HepG2 (cell line): Measurements from ENCODE around the gene PRM2. TPM values are rescaled to one million over a fixed set of nuclear protein-coding genes. Genes with fewer than 3 reads are reported as not detected.

Source experiments
- CHD2 ChIP-seq: IDR thresholded peaks from 2 replicates; pipeline ENCODE4 v1.6.1; 2011; ENCODE audit warnings: low read depth, low read length, improper control_type of control experiment
- GATA4 ChIP-seq: sonication (generic); IDR thresholded peaks from 2 replicates; pipeline ENCODE4 v1.6.1; 2016; ENCODE audit warnings: antibody characterized with exemption, low read depth, borderline replicate concordance
- KDM3A ChIP-seq: IDR thresholded peaks from 2 replicates; pipeline ENCODE4 v1.6.1; 2018; ENCODE audit warnings: low read depth, missing compliant biosample characterization
- MAX ChIP-seq: IDR thresholded peaks from 2 replicates; pipeline ENCODE4 v1.6.1; 2012; ENCODE audit warnings: inconsistent platforms
- NCOA5 ChIP-seq: sonication (generic); formaldehyde crosslinking; IDR thresholded peaks from 2 replicates; pipeline ENCODE4 v1.4.0; 2020; ENCODE audit warnings: missing genetic modification reagents
- RCOR2 ChIP-seq: IDR thresholded peaks from 2 replicates; pipeline ENCODE4 v1.6.1; 2016; ENCODE audit warnings: missing biosample characterization, missing genetic modification reagents
- RFX5 ChIP-seq: IDR thresholded peaks from 2 replicates; pipeline ENCODE4 v1.6.1; 2011; ENCODE audit warnings: low read depth, low read length, improper control_type of control experiment
- SNAPC2 ChIP-seq: sonication (generic); formaldehyde crosslinking; IDR thresholded peaks from 2 replicates; pipeline ENCODE4 v1.8.1; 2022; ENCODE audit warnings: mild to moderate bottlenecking, missing genetic modification reagents
- SP1 ChIP-seq, 2 experiments: fragments of 450-650 bp in 1 of 2; sonication (generic) in 1 of 2; formaldehyde crosslinking in 1 of 2; IDR thresholded peaks; 2 replicates each; pipeline versions ENCODE4 v1.4.0 to v1.6.1; 2016 to 2020; ENCODE audit warnings: missing genetic modification reagents in 1 of 2
- STAG1 ChIP-seq: sonication (generic); formaldehyde crosslinking; IDR thresholded peaks from 2 replicates; pipeline ENCODE4 v1.4.0; 2020; ENCODE audit warnings: missing genetic modification reagents
- ZBTB33 ChIP-seq: sonication (generic); formaldehyde crosslinking; IDR thresholded peaks from 2 replicates; pipeline ENCODE4 v1.4.0; 2020; ENCODE audit warnings: missing genetic modification reagents
- ZFYVE20 ChIP-seq: sonication (generic); formaldehyde crosslinking; IDR thresholded peaks from 2 replicates; pipeline ENCODE4 v1.8.0; 2023; ENCODE audit warnings: low read depth, mild to moderate bottlenecking, moderate library complexity, missing genetic modification reagents, borderline replicate concordance
- ZHX2 ChIP-seq, 2 experiments: sonication (generic) in 1 of 2; formaldehyde crosslinking in 1 of 2; IDR thresholded peaks; 2 replicates each; pipeline versions ENCODE4 v1.6.1 to v1.9.0; 2014 to 2022; ENCODE audit warnings: antibody characterized with exemption in 1 of 2, borderline replicate concordance in 1 of 2, inconsistent platforms in 1 of 2, low read depth in 1 of 2, missing genetic modification reagents in 1 of 2
- ZNF432 ChIP-seq: sonication (generic); formaldehyde crosslinking; IDR thresholded peaks from 2 replicates; pipeline ENCODE4 v1.5.0; 2020; ENCODE audit warnings: missing genetic modification reagents, mild to moderate bottlenecking, borderline replicate concordance
- ZNF598 ChIP-seq: sonication (generic); formaldehyde crosslinking; IDR thresholded peaks from 2 replicates; pipeline ENCODE4 v1.5.1; 2020; ENCODE audit warnings: mild to moderate bottlenecking, missing genetic modification reagents, borderline replicate concordance
- ZNF768 ChIP-seq: sonication (generic); formaldehyde crosslinking; IDR thresholded peaks from 2 replicates; pipeline ENCODE4 v1.4.0; 2020; ENCODE audit warnings: missing genetic modification reagents
- ZNF773 ChIP-seq: sonication (generic); formaldehyde crosslinking; IDR thresholded peaks from 2 replicates; pipeline ENCODE4 v1.4.0; 2020; ENCODE audit warnings: missing genetic modification reagents, borderline replicate concordance
- ZNF788 ChIP-seq: sonication (generic); formaldehyde crosslinking; IDR thresholded peaks from 2 replicates; pipeline ENCODE4 v1.5.0; 2020; ENCODE audit warnings: mild to moderate bottlenecking, missing genetic modification reagents, borderline replicate concordance
- ZXDC ChIP-seq: sonication (generic); formaldehyde crosslinking; IDR thresholded peaks from 2 replicates; pipeline ENCODE4 v1.5.0; 2020; ENCODE audit warnings: mild to moderate bottlenecking, missing genetic modification reagents
- polyA plus RNA-seq, 8 experiments: library from polyadenylated mRNA; depleted of rRNA in 3 of 8; stranded (reverse) in 7 of 8; unstranded in 1 of 8; fragments of >200 nt; fragmentation: Illumina TruSeq in 4 of 8; extraction: Trizol in 4 of 8; gene quantifications; 2 replicates each; pipeline versions ENCODE4 v1.2.1 to v1.2.3, GENCODE V29; 2011 to 2016; ENCODE audit warnings: low read depth in 4 of 8, missing spikeins in 1 of 8, mixed read lengths in 1 of 8; ENCODE audit not compliant: insufficient read depth in 1 of 8
- total RNA-seq, 5 experiments: library from RNA; depleted of rRNA; stranded (reverse); fragments of >200 nt; fragmentation: Illumina TruSeq; extraction: Trizol; gene quantifications; 2 replicates each; pipeline ENCODE4 v1.2.3, GENCODE V29; 2016; ENCODE audit warnings: low read depth in 1 of 5

Gene PRM2
- total and polyA plus RNA-seq, 2 of the 13 experiments (the other 11 are each of a cell fraction or from before 2014, with no cell fraction given) = 0.54 TPM; not detected in 1

GRCh38 chr16:11306997-11307638 lies 30.8 kb upstream of the PRM2 start (continued):
- no peak for TF ChIP-seq ZNF598
- TF ChIP-seq ZNF788 (CRISPR knock-in tag) = peak; percentile 77; the same call in 1 of the 2 replicates
- TF ChIP-seq NCOA5 = no peak
- TF ChIP-seq ZXDC (CRISPR knock-in tag) = no peak
- TF ChIP-seq SNAPC2 (CRISPR knock-in tag) = peak; percentile 78
- no peak for TF ChIP-seq ZFYVE20
- peak; percentile 57; the same call in 1 of the 2 replicates for TF ChIP-seq GATA4
- no peak for TF ChIP-seq CHD2
- no peak for TF ChIP-seq SP1 (IDR thresholded peaks at IDR 0.05)
- no peak for TF ChIP-seq SP1 (CRISPR knock-in tag; IDR thresholded peaks at IDR 0.05)
- peak; percentile 75 for TF ChIP-seq ZBTB33 (CRISPR knock-in tag)
- TF ChIP-seq ZNF768 = no peak
- TF ChIP-seq RFX5 = 0 out of 2 replicates have a peak, but pooled peaks have one; percentile 58
- TF ChIP-seq MAX = peak; percentile 56; the same call in 1 of the 2 replicates
- TF ChIP-seq ZNF773 (CRISPR knock-in tag) = no peak
- TF ChIP-seq STAG1 (CRISPR knock-in tag) = peak; percentile 28
- TF ChIP-seq RCOR2 (CRISPR knock-in tag) = peak; percentile 99
- 0 out of 2 replicates have a peak, but pooled peaks have one; percentile 24 for TF ChIP-seq ZHX2 (IDR thresholded peaks at IDR 0.05; ENCODE audit: low read depth)
- no peak; the same call in 1 of the 2 replicates for TF ChIP-seq ZHX2 (CRISPR knock-in tag; IDR thresholded peaks at IDR 0.05; ENCODE audit: borderline replicate concordance)
- no peak for TF ChIP-seq ZNF432 (CRISPR knock-in tag)
- TF ChIP-seq KDM3A (CRISPR knock-in tag) = peak; percentile 92
